Nucleus accumbens (tissue), 56 donors: Measurements from ENCODE around the gene SPATA6L.
"Not testable (repeated sequence)": the region's sequence is repeated elsewhere in the genome, so short reads cannot be mapped to it uniquely, and the experiment has no call there.

Experiments used
- DNase-seq, 56 donors: peaks; one replicate each; lab custom pipeline; 2025; lab: John Stamatoyannopoulos, UW

The SPATA6L gene

DNA sequence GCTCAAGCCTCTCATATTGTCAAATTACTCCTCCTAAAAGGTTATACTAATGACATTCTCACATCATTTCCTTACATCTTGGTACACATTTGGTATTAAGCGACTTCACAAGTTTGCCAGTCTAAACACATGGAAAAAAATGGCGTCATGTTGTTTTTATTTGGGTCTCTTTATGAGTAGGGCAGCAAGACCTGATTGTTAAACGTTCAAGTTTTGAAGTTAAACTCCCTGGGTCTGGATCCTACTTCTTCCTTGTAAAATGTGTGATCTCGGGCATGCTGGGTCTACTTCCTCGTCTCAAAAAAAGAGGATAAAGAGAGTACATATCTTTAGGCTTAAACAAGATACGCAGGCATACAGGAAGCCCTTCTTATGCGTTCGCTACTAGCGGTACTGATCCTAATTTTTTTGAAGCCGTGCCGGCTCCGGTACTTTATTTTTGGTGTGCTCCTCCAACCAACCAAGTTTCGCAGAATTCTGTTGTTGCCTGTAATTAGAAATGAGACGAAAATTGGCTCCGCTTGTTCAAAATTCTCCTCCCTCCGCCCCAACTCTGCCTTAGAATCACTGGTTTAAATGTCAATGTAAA, 12.5 kb upstream of the SPATA6L start:
- peak in 17 of 56 donors; percentile 33 to 76 (median 54) for DNase-seq

DNA sequence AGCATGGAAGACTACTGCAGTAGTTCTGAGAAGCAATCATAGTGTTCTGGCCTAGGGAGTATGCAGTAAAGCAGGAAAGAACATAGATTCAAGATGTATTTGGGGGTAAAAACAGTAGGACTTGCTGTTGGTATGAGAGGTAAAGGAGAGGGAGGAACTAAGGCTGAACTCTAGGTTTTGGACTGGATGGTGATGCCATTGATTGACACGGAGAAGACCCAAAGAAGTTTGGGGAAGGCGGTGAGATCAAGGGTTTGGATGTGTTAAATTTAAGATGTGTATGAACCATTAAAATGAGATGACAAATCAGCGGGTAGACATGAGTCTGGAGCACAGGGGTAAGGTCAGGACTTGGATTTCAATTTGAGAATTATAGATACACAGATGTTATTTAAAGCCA, 11.1 kb upstream of the SPATA6L start:
- no peak for DNase-seq

DNA sequence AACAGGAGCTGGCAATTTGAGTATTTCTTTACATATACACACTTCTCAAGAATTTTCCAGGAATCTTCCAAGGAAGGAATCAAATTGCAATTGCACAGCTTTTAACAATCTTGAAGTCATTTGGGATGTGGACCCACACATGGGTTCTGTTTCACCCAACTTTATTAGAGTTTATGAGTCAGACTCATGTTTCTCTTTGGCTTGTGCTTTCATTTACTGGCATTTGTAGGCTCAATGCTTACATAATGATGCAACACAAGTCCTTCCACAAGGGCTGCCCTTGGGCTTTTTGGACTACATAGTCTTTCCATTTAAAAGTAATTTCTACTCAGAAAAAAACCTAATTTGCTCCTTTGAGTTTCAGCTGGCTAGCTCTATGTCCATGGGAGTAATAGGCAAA, 8.5 kb upstream of the SPATA6L start:
- no peak for DNase-seq

DNA sequence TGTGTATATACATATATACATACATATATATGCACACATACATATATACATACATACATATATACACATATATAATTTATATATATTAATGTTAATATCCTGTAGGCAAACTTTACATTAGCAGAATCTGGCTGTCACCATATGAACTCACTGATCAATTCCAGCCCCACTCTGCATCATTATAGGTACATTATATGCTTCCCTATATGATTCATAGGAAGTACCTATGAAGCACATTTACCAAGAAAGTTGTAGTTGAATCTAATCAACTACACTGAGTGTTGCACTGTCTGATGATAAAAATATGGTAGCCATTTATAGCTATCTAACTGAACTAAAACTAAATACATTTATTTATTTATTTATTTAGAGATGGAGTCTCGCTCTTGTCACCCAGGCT, 5.5 kb upstream of the SPATA6L start:
- no peak for DNase-seq

DNA sequence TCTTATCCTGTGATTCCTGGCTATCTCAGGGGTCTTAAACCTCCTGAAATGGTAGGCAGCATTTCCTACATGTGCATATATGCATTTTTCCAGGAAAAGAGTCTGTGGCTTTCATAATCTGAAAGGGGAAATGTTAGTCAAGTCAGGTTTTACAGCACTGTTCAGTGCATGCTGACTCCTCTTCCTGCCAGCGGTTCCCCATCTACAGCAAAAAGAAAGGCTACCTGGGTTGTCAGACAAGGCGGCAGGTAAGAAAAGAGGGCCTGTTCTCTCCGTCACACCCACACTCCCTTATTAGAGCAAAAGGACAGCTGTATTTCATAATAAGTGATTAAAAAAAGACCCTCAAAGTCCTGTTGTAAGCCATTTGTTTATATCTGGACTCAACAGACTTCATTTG, 4.3 kb upstream of the SPATA6L start:
- DNase-seq: no peak

DNA sequence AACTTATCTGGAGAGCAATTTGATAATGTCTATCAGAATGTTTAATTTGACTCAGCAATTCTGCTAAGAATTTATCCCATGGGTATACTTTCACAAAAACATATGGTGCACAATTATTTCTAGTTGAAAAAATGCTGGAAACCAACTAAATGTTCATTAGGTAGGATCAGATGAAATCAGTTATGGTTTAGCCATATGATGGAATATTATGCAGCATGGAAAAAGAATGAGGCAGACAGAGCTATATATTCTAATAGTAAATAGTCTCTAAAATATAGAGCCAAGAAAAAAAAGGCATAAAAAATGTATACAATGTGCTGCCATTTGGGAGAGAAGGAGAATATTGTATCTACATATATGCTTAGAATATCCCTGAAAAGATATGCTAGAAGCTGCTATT, 3.6 kb upstream of the SPATA6L start:
- DNase-seq: no peak

DNA sequence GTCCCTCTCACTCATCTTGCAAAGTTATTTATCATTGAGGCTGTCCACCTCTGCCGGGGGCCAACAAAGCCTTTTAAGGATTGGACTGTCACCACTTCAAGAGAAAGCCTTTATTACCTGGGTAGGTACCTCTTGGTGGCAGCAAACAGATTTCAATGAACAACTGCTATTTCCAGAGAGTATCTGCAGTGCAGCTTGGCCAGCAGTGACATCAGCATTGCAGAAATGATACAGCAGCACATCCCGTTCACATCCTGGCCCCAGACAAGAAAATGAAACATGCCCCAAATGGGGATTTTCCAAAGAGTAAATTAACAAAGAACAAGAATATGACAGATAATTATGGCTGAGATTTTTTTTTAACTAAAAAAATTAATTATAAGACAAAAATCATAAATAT, 2.3 kb upstream of the SPATA6L start:
- no peak for DNase-seq

DNA sequence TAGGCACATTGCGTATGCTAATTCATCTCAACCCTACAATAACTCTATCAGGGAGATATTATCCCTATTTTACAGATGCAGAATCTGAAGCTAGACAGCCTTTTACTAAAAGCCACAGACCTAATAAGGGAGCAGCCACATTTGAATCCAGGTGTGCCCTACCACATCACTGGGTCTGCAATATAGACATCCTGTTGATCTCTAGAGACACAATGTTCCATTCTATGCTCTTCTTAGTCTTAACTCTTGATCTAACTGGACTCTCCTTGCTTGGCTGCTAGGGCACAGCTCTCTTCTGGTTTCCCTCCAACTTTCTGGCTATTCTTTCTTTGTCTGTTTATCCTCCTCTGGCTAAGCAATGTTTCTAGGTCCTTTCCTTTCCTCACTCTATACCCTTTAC, 1.4 kb upstream of the SPATA6L start:
- DNase-seq: no peak

DNA sequence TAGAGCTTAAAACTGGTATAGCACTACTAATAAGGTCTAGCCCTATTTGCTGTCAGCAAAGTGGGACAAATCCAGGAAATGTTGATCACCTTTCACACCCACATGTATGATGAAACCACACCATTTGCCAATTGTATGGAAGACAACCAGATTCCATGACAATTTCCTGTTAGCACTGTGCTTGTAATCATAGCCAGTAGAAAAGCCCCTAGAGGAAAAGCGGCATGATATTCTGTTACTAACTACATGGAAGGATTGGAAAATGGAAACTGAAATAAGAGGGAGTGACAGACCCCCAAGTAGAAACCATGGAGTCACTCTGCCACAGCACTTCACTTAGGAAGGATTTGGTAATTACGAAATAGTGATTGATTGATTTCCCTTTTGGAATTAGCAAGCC, 923 bp downstream of the SPATA6L start:
- peak in 1 of 56 donors; percentile 9 for DNase-seq

DNA sequence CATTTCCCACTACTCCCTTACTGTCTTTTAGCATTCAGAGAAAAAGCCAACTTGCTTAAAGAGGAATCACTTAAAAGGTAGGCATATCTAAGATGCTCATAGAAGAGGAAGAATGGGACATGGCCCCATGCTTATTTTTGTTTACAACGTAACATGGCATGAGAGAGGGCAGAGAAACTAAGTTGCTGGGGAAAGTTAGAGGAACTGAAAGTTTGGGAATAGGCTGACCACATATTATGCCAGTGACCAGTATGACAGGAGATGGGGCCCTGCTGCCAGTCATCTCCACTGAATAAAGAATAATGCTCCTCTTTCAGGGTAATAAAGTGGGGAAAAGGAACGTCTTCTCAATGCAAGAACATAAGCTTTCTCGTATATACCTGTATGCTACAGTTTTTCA, 2.3 kb downstream of the SPATA6L start:
- no peak for DNase-seq

DNA sequence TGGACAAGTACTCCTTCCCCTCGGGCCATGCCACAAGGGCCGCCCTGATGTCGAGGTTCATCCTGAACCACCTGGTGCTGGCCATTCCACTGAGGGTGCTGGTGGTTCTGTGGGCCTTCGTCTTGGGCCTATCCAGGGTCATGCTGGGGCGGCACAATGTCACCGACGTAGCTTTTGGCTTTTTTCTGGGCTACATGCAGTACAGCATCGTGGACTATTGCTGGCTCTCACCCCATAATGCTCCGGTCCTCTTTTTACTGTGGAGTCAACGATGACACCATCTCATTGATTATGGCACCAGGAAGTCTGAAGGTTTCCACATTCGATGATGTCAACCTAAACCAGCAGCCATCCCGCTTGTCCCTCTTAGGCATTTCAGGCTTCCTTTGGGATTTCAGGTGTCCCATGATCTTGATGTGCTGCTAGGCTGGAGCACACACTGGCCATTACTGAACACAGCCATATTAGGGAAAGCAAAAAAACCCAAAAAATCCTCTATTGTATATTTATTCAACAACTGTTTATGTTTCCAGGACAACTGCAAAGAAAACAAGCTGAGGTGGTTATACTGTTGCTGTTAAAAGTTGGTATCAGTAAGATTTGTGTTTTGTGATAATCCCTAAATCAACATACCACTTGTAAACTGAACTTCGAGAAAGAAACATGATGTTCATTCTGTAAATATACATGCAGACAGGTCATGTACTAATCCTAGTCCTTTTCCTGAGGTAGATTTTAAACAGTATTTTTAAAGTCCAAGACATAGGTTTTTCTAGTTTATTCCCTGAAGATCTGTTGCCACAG, 3.1 kb downstream of the SPATA6L start:
- DNase-seq: peak in 1 of 56 donors; percentile 25

DNA sequence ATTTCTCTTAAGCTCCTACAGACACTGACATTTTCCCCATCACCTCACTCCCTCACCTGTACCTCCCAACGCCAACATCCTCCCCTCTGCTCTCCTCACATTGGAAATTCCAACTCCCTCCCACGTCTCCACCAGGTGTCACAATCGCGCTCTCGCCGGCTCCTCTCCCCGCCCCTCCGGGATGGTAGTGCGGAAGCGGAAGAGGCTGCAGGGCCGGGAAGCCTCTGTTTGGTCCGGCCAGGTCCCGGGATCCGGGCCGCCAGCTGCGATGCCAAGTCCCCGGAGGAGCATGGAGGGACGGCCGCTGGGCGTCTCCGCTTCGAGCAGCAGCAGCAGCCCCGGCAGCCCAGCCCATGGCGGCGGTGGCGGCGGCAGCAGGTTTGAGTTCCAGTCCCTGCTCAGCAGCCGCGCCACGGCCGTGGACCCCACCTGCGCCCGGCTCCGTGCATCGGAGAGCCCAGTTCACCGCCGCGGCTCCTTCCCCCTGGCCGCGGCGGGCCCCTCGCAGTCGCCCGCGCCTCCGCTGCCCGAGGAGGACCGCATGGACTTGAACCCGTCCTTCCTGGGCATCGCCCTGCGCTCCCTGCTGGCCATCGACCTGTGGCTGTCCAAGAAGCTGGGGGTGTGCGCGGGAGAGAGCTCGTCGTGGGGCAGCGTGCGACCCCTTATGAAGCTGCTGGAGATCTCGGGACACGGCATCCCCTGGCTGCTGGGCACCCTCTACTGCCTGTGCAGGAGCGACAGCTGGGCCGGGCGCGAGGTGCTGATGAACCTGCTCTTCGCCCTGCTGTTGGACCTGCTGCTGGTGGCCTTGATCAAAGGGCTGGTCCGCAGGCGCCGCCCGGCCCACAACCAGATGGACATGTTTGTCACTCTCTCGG, 3.9 kb downstream of the SPATA6L start, which contains the start of gene PLPP6:
PLPP6 (plus strand) TSS at position 187 of the 881 bp plus-strand sequence; CDS start at position 269, 82 bp downstream.
- DNase-seq: peak in 55 of 56 donors; percentile 33 to 90 (median 71)

DNA sequence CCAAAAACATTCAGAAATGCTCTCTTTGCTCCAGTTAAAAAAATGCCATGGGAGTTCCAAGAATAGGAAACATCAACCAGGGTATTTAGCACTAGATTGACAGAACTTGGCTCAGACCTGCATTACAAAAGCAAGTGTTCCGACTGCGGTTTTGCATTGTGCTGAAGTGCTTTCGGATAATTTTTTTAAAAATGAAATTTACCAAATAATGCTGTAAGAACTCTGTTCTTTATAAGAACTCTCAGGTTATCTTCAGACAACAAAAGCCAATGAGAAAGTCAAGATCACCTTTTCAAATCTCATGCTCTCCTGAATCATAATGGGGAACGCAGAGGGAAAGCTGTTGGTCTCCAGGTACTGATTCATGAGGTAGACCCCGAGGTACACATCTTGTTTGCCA, 4.7 kb downstream of the SPATA6L start:
- no peak for DNase-seq

DNA sequence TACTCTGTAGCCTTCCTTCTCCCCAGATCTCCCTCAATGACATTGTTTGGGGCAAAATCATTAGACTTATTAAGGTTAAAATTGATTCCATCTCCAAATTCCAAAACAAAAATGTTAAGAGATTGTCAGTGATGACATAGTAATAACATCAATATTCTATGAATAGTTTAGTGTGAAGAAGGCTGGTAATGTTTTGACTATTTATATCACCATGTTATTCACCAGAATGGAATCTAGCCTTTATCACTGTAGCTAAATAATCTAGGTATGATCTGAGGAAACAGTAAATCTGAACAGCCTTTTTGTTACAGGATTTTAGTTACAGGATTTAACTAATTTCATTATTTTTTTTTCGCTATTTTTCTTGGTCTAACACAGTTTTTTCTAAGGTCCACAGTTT, 5.1 kb downstream of the SPATA6L start:
- DNase-seq: no peak

DNA sequence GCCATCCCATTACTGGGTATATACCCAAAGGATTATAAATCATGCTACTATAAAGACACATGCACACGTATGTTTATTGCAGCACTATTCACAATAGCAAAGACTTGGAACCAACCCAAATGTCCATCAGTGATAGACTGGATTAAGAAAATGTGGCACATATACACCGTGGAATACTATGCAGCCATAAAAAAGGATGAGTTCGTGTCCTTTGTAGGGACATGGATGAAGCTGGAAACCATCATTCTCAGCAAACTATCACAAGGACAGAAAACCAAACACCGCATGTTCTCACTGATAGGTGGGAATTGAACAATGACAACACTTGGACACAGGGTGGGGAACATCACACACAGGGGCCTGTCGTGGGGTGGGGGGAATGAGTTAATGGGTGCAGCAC, 5.6 kb downstream of the SPATA6L start:
- DNase-seq: not testable (repeated sequence)

DNA sequence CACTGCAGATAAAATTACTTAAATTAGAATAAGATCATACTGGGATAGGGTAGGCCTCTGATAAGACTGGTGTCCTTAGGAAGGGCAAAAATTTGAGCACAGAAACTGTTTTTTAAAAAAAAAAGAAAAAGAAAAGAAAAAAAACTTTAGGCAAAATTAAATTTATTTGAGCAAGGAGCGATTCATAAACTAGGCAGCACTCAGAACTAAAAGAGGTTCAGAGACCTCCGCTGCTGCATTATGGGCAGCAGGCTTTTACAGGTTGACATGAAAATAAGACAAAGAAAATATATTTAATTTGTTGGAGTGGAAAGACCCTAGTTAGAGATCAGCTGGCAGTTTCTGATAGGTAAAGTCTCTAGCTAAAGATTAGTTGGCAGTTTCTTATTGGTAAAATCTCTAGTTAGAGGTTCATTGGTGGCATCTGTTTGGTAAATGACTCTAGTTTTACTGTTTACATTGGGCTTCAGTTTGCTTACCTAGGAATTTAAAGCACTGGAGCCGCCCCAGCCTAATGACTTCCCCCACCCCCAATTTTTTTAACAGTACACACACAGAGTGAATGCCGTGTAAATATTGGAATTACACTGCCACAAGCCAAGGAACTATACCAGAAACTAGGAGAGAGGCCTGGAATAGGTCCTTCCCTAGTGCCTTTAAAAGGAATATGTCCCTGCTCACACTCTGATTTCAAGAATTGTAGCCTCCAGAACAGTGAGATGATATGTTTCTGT, 8.7 kb downstream of the SPATA6L start:
- no peak for DNase-seq

DNA sequence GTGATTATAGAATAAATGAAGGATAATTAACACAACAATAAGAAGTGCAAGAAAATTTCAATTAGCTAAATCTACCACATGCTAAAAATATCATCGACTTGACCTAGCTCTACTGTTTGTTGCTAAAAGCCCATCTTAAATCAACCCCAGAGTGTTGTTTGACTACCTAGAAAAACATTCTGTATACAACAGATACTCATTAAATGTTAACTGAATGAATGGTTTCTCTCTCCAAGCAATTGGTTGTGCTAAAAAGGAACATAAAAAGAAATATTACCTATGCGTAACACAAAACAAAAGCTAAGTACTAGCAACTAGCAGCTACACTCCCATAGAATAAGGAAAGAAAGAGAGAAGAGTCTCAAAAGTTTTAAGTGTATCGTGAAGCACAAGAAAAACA, 9.7 kb downstream of the SPATA6L start:
- DNase-seq: no peak

DNA sequence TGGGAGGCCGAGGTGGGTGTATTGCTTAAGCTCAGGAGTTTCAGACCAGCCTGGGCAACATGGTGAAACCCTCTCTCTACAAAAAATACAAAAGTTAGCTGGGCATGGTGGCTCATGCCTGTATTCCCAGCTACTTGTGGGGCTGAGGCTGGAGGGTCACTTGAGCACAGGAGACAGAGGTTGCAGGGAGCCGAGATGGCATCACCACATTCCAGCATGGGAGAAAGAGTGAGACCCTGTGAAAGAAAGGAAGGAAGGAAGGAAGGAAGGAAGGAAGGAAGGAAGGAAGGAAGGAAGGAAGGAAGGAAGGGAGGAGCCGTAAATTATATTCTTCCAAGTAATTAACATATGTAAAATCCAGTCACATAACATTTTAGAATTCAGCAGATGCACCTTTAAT, 10.1 kb downstream of the SPATA6L start:
- not testable (repeated sequence) for DNase-seq

DNA sequence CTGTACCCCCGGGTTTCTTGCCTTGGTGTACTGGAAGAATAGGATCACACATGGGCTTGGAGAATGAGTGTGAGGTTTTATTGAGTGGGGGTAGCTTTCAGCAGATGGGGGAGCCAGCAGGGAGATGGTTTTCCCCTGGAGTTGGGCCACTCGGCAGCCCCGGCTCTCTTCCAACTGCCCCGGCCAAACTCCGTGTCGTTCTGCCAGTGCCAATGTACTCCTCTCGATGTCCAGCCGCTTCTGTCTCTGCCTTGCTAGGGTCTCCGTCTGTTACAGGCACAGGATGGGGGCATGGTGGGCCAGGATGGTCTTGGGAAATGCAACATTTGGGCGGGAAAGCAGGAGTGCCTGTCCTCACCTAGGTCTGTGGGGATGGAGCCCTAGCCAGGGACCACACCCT, 11.7 kb downstream of the SPATA6L start:
- no peak for DNase-seq

DNA sequence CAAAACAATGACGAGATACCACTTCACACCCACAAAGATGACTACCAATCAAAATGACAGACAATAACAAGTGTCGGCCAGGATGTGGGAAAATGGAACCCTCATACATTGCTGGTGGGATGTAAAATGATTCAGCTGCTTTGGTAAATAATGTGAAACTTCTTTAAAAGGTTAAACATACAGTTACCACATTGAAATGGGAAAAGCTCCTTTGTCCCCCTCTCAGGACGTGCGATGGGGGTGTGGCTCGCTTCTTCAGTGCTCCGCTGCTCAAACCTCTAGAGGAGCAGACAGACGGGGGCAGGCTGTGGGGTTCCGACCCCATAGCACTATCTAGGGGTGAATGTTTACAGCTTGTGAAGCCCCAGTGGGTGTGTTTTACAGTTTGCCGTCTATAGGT, 12.2 kb downstream of the SPATA6L start:
- no peak for DNase-seq

DNA sequence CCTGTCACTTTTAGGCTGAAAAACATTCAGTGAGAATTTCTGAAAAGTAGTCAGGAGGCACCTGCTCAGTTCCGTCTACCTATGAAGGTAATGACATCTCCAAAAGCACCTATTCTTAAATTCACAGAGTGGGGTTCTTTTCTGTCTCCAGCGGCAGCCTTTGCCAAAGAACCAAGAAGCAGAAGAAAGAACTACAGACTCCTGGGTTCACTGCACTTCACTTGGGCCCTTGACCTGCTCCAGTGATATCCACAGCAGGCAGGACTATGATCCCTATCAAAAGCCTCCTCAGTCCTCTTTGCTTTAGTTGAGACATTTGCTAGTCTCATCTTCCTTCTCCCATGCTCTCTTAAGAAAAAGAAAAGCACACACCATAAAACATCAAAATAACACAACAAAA, 23.9 kb downstream of the SPATA6L start:
- DNase-seq: no peak
